Measurements from ENCODE around the gene MTHFR.

The MTHFR gene

DNA sequence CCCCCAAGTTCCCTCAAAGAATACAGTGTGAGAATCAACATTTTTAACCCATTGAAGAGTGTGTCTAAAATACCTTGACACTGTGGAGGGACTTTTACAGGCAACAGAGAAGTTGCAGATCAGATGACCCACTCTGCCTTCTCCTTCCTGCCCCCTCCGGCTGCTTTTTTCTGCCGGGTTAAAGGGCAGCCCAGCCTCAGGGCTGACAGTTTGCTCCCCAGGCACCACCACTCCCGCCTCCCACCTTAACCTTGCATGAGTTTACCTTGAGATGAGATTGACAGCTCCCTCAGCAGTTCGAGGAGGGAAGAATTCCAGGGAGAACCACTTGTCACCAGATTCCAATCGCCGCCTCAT lies 3.2 kb downstream of the MTHFR start:
- Histone ChIP-seq H3K4me1 (ENCODE audit: insufficient read depth, low read length, severe bottlenecking) (peaks cover 46% of the 10 kb centered on the region), H3K4me2 (ENCODE audit: low read length) (peak overlapping the region; percentile 94), H3K27ac (ENCODE audit: low read depth, low read length, poor library complexity, severe bottlenecking) (peak overlapping the region; percentile 79), H3K9me3 (ENCODE audit: low read length) (no peaks in the 10 kb centered on the region), H3K36me3 (ENCODE audit: insufficient read depth, low read length) (peaks cover 32% of the 10 kb centered on the region), H2AFZ (ENCODE audit: low read length) (no peak overlapping the region), H3K4me3 (ENCODE audit: low read depth, low read length, poor library complexity, severe bottlenecking) (peak overlapping the region; percentile 70), H3K27me3 (ENCODE audit: insufficient read depth, low read length) (no peaks in the 10 kb centered on the region), H3F3A (ENCODE audit: insufficient read depth, low read length) (no peaks in the 10 kb centered on the region), H3K79me2 (ENCODE audit: insufficient read depth, low read length) (peaks cover 5% of the 10 kb centered on the region; the same call in 1 of the 2 replicates), H3K9ac (ENCODE audit: low read length) (peak overlapping the region; percentile 64), H4K20me1 (ENCODE audit: insufficient read depth, low read length) (no peaks in the 10 kb centered on the region), H3K9me2 (ENCODE audit: low read depth, low read length) (no peaks in the 10 kb centered on the region)
- TF ChIP-seq EZH2 (IDR thresholded peaks at IDR 0.05; ENCODE audit: borderline replicate concordance, low read length): no peak
- TF ChIP-seq, protein P1, sequence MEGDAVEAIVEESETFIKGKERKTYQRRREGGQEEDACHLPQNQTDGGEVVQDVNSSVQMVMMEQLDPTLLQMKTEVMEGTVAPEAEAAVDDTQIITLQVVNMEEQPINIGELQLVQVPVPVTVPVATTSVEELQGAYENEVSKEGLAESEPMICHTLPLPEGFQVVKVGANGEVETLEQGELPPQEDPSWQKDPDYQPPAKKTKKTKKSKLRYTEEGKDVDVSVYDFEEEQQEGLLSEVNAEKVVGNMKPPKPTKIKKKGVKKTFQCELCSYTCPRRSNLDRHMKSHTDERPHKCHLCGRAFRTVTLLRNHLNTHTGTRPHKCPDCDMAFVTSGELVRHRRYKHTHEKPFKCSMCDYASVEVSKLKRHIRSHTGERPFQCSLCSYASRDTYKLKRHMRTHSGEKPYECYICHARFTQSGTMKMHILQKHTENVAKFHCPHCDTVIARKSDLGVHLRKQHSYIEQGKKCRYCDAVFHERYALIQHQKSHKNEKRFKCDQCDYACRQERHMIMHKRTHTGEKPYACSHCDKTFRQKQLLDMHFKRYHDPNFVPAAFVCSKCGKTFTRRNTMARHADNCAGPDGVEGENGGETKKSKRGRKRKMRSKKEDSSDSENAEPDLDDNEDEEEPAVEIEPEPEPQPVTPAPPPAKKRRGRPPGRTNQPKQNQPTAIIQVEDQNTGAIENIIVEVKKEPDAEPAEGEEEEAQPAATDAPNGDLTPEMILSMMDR (IDR thresholded peaks at IDR 0.05; ENCODE audit: low read length): no peak

DNA sequence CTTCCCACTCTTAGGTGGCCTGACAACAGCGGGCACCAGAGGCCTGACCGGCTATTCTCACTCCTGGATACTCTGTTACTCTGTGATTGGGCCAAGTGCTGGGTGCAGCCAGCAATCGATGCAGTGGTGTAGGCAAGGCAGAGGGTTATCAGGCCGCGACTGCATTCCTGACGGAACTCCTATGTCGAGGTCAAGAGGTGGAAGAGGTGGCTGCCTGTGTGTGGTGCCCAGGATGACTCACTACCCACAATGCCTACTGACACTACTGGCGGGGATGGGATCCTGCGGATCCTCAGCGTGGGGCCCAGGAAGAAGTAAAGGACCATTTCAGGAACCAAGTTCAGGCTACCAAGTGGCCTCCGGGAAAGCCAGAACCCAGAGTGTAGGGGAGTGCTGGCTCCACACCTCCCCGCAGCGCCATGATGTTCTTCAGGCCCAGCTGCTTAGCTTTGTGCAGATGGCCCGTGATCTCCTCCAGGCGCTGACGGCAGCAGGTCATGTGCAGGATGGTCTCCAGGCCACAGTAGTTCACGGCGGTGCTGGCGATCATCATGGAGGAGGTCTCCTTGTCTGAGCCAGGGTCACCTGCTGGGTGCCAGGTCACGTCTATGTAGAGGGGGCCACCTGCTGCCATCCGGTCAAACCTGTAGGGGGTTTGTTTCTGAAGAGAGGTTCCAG lies 4.9 kb downstream of the MTHFR start:
- H3K79me2 ChIP-seq (ENCODE audit: insufficient read depth, low read length): no peaks in the 10 kb centered on the region
- H3K9me2 ChIP-seq (ENCODE audit: low read depth, low read length): no peaks in the 10 kb centered on the region
- no peak overlapping the region for H3K9ac ChIP-seq (ENCODE audit: low read length)
- H3K4me1 ChIP-seq (ENCODE audit: insufficient read depth, low read length, severe bottlenecking): peaks cover 34% of the 10 kb centered on the region
- no peak overlapping the region for H3K27ac ChIP-seq (ENCODE audit: low read depth, low read length, poor library complexity, severe bottlenecking)
- H4K20me1 ChIP-seq (ENCODE audit: insufficient read depth, low read length): no peaks in the 10 kb centered on the region
- peaks cover 36% of the 10 kb centered on the region for H3K36me3 ChIP-seq (ENCODE audit: insufficient read depth, low read length)
- H3K4me2 ChIP-seq (ENCODE audit: low read length): no peak overlapping the region
- H2AFZ ChIP-seq (ENCODE audit: low read length): no peak overlapping the region
- H3K9me3 ChIP-seq (ENCODE audit: low read length): no peaks in the 10 kb centered on the region
- TF ChIP-seq EZH2 (IDR thresholded peaks at IDR 0.05; ENCODE audit: borderline replicate concordance, low read length): no peak
- TF ChIP-seq, protein P1 (IDR thresholded peaks at IDR 0.05; ENCODE audit: low read length): no peak
- no peak overlapping the region for H3K4me3 ChIP-seq (ENCODE audit: low read depth, low read length, poor library complexity, severe bottlenecking)
- H3K27me3 ChIP-seq (ENCODE audit: insufficient read depth, low read length): no peaks in the 10 kb centered on the region
- H3F3A ChIP-seq (ENCODE audit: insufficient read depth, low read length): no peaks in the 10 kb centered on the region

DNA sequence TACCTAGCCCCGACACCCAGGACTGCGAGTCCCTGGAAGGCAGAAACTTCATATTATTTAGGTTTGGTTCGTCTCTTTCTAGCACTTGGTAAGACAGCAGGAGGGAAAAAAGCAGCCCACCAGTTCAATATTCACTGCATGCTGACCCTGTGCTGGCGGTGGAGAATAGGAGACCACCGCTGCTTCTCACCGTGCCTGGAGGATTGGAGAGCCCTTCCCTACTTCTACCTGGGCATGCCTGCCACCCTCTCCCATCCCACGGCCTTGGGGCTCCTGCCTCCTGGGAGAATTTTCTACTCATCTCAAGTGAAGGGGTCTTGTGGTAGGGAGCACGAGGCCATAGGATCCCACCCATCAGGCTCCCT lies 5.4 kb downstream of the MTHFR start:
- H3K36me3 ChIP-seq (ENCODE audit: insufficient read depth, low read length): peaks cover 41% of the 10 kb centered on the region
- H3K79me2 ChIP-seq (ENCODE audit: insufficient read depth, low read length): no peaks in the 10 kb centered on the region
- no peak overlapping the region for H2AFZ ChIP-seq (ENCODE audit: low read length)
- no peak overlapping the region for H3K9ac ChIP-seq (ENCODE audit: low read length)
- TF ChIP-seq EZH2 (IDR thresholded peaks at IDR 0.05; ENCODE audit: borderline replicate concordance, low read length): no peak
- TF ChIP-seq, protein P1 (IDR thresholded peaks at IDR 0.05; ENCODE audit: low read length): no peak
- H4K20me1 ChIP-seq (ENCODE audit: insufficient read depth, low read length): no peaks in the 10 kb centered on the region
- H3K9me3 ChIP-seq (ENCODE audit: low read length): no peaks in the 10 kb centered on the region
- no peak overlapping the region for H3K27ac ChIP-seq (ENCODE audit: low read depth, low read length, poor library complexity, severe bottlenecking)
- no peaks in the 10 kb centered on the region for H3K9me2 ChIP-seq (ENCODE audit: low read depth, low read length)
- no peaks in the 10 kb centered on the region for H3F3A ChIP-seq (ENCODE audit: insufficient read depth, low read length)
- H3K4me2 ChIP-seq (ENCODE audit: low read length): no peak overlapping the region
- H3K4me3 ChIP-seq (ENCODE audit: low read depth, low read length, poor library complexity, severe bottlenecking): no peak overlapping the region
- no peaks in the 10 kb centered on the region for H3K27me3 ChIP-seq (ENCODE audit: insufficient read depth, low read length)
- peaks cover 34% of the 10 kb centered on the region for H3K4me1 ChIP-seq (ENCODE audit: insufficient read depth, low read length, severe bottlenecking)
